ENCODE measurements around the gene NTNG2. TPM values are rescaled to one million over a fixed set of nuclear protein-coding genes. Genes with fewer than 3 reads are reported as not detected.

The NTNG2 gene
- total RNA-seq, 1 donor = 1.3 TPM

DNA sequence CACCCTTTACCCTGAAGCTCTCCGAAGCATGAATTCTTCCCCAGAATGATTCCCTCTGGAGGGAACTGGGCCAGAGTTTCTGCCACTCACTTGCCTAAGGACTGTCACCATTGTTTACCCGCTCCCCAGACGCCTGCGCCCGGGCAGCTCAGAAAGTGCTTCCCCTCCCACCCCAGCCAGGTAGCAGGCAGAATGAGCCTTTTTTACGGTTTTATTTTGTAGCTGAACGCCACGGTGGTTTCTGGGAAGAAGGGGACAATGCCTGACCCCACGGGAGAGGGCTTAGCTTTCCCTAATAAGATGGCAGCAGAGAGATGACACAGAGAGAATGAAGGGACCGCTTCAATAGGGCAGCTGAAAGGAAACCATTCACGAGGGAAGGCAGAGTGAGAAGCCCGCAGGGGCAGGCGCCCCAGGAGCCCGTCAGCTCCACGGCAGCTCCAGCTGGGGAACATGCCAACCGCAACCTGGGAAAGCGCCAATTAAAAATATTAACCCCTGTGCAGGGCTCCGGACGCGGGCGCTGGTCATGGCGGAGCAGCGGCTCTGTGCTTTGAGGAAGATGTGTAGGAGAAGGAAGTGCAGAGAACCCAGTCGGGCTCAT is 20.4 kb upstream of the NTNG2 start:
- Histone ChIP-seq H3K27me3 (ENCODE audit: insufficient read depth, low read length) (peaks cover 18% of the 10 kb centered on the region), H3K4me3 (ENCODE audit: low read length) (no peak overlapping the region)

DNA sequence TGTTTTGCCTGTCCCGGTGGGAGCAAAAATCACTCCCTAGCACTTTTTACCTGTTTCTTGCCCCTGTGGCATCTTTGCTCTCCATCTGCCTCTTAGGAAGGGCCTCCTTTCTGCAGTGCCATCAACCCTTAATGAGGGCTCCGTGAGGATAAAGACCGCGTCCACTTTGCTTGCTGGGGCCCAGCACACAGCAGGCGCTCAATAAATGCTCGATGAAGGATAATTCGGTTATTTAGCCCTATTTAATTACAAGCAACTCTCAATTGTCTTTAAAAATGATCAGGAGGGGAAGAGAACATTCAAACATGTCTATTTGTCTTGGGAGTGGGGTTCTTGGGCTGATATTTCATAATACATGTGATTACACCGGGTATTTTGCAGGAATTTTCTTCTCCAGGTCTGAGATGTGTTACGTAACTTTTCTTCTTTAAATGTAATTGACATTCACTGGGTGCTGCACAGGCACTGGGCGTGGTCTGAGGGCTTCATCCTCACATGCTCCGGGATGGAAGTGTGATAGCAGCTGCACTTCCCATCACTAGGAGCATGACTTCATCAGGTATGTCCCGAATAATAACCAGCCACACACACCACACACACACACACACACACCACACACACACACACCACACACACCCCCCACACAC is 19.8 kb upstream of the NTNG2 start:
- H3K27me3 ChIP-seq (ENCODE audit: insufficient read depth, low read length) = peaks cover 18% of the 10 kb centered on the region

More for the DNA sequence above, 20.4 kb upstream of the NTNG2 start:
- Histone ChIP-seq H3K9me3 (ENCODE audit: low read depth, low read length) (no peaks in the 10 kb centered on the region), H3K4me1 (ENCODE audit: insufficient read depth, low read length) (peaks cover 6% of the 10 kb centered on the region)

DNA sequence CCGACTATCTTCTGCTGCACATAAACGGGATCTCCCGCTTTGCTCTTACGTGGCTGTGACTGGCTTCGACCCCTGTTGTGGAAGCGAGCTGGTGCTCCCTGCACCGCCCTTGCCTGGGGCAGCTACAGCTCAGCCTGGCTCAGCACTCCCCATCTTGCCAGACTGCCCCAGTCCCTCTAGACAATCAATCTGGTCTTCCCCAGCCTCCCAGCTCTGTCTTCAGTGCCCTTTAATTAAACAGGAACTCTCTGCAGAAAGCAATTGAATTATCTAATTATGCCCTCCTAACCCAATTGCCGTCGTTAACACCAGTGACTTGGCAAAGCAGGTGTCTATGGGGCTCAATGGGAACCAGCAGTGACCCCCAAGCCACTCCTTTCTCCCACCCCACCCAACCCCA is 18.9 kb upstream of the NTNG2 start:
- H3K4me1 ChIP-seq (ENCODE audit: insufficient read depth, low read length) = peaks cover 6% of the 10 kb centered on the region
- H3K9me3 ChIP-seq (ENCODE audit: low read depth, low read length) = no peaks in the 10 kb centered on the region
- H3K27me3 ChIP-seq (ENCODE audit: insufficient read depth, low read length) = peaks cover 18% of the 10 kb centered on the region
- H3K4me3 ChIP-seq (ENCODE audit: low read length) = no peak overlapping the region

More for the DNA sequence above, 19.8 kb upstream of the NTNG2 start:
- H3K4me1 ChIP-seq (ENCODE audit: insufficient read depth, low read length) = peaks cover 6% of the 10 kb centered on the region
- no peak overlapping the region for H3K4me3 ChIP-seq (ENCODE audit: low read length)
- no peaks in the 10 kb centered on the region for H3K9me3 ChIP-seq (ENCODE audit: low read depth, low read length)

DNA sequence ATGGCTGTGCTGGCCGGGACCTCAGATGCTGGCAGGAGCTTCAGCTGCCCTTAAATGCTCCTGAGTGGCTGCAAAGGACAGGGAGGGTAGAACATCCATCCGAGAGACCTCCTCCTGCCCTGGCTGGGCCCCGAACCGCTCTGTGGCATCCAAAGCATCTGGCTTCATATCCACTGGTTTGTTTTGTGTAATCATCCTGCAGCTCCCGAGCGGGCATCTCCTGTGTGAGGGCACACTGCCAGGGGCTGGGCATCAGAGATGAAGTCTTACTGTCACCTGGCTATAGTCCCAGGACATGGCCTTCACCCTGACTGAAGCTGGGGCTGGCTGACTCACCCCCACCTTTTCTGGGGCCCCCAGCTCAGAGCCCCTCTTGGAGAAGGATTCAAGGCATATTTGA is 18.5 kb upstream of the NTNG2 start:
- Histone ChIP-seq H3K4me3 (ENCODE audit: low read length) (no peak overlapping the region), H3K9me3 (ENCODE audit: low read depth, low read length) (no peaks in the 10 kb centered on the region), H3K4me1 (ENCODE audit: insufficient read depth, low read length) (peaks cover 6% of the 10 kb centered on the region), H3K27me3 (ENCODE audit: insufficient read depth, low read length) (peaks cover 18% of the 10 kb centered on the region)

DNA sequence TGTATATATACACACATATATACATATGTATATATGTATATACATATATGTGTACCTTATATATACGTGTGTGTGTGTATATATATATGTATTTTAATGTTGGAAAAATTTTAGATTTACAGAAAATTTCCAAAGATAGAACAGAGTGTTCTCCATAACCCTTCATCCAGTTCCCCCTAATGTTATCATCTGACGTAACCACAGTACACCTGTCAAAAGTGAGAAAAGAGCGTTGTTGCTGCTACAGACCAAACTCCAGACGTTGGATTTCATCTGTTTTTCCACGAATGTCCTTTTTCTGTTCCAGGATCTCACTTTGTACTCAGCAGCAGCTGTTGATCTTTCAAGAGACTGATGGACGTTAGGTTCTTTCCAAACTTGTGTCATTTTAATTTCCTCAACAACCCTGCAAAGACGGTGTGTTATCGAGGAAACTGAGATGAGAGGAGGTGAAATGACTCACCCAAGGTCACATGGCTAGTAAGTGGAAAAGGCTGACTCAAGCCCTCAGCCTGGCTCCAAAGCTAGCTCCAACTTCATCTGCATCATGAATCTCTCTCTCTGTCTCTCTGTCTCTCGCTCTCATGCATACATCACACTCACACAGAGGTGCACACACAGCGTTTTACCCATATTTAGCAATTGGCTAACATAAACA is 17.0 kb upstream of the NTNG2 start:
- H3K4me3 ChIP-seq (ENCODE audit: low read length) = no peak overlapping the region
- H3K4me1 ChIP-seq (ENCODE audit: insufficient read depth, low read length) = peaks cover 6% of the 10 kb centered on the region
- H3K27me3 ChIP-seq (ENCODE audit: insufficient read depth, low read length) = peaks cover 17% of the 10 kb centered on the region
- no peaks in the 10 kb centered on the region for H3K9me3 ChIP-seq (ENCODE audit: low read depth, low read length)

DNA sequence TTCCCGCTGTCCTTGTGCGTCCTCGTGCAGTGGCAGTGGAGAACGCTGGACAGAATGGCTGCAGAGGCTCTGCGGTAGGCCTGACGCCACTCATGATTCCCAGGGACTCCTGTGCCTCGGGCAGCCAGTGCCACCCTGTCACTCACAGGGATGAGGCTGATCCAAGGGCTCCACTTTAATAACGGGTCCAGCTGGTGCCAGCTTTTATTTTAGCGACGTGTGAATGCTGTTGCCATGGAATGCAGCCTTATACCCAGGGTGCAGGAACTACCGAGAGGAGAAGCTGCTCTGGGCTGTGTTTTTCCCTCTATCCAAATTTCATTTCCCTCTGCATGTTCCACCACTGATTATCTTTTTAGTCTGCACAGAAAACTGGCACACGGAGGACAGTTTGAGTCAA is 15.8 kb upstream of the NTNG2 start:
- Histone ChIP-seq H3K27me3 (ENCODE audit: insufficient read depth, low read length) (peaks cover 9% of the 10 kb centered on the region), H3K4me1 (ENCODE audit: insufficient read depth, low read length) (peaks cover 6% of the 10 kb centered on the region), H3K4me3 (ENCODE audit: low read length) (no peak overlapping the region)

DNA sequence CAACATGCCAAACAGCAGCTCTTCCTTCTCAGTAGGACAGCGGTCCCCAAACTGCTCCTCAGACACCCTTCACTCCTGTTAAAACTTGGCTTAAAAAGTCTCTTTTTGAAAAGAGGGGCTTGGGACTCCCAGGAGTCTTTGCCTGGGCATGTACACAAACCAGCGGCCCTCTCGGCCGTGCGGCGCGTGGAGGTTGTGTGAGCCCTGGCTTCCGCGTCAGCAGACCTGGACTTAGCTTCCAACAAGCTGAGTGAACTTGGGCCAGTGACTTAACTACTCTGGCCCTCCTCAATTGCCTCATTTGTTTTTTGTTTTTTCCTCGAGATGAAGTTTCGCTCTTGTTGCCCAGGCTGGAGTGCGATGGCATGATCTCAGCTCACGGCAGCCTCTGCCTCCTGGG is 15.3 kb upstream of the NTNG2 start:
- no peak overlapping the region for H3K4me3 ChIP-seq (ENCODE audit: low read length)
- peaks cover 9% of the 10 kb centered on the region for H3K27me3 ChIP-seq (ENCODE audit: insufficient read depth, low read length)
- peaks cover 2% of the 10 kb centered on the region for H3K4me1 ChIP-seq (ENCODE audit: insufficient read depth, low read length)
- H3K9me3 ChIP-seq (ENCODE audit: low read depth, low read length) = no peaks in the 10 kb centered on the region

More for the DNA sequence above, 15.8 kb upstream of the NTNG2 start:
- H3K9me3 ChIP-seq (ENCODE audit: low read depth, low read length) = no peaks in the 10 kb centered on the region

DNA sequence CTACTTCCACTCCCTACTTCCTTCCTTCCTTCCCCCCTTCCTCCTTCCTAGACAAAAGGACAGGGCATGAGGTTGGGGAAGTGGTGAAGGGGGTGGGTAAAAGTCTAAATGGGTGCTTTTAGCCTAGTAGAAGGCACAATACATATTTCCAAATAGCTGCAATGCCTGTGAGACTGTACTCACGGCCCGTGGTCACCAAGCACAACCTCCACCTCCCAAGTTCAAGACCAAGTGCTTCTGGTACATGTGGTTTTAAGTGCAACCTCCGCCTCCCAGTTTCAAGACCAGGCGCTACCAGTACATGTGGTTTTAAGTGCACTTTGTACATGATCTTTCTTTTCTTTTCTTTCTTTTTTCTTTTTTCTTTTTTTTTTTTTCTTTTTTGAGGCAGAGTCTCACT is 14.5 kb upstream of the NTNG2 start:
- no peaks in the 10 kb centered on the region for H3K9me3 ChIP-seq (ENCODE audit: low read depth, low read length)
- H3K4me3 ChIP-seq (ENCODE audit: low read length) = no peak overlapping the region
- H3K27me3 ChIP-seq (ENCODE audit: insufficient read depth, low read length) = peaks cover 3% of the 10 kb centered on the region
- H3K4me1 ChIP-seq (ENCODE audit: insufficient read depth, low read length) = no peaks in the 10 kb centered on the region

DNA sequence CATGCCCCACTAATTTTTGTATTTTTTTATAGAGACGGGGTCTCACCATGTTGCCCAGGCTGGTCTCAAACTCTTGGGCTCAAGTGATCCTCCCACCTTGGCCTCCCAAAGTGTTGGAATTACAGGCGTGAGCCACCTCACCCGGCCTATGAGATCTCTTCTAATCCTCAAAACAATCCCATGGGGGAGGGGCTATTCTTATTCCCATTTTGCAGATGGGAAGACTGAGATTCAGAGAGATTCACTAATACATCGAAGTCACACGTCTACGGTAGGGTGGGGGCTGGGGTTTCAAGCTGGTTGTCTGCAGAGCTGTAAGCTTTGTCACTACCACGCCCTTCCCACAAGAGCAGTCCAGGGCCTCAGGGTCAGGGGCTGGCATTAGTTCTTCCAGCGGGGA is 14.0 kb upstream of the NTNG2 start:
- no peaks in the 10 kb centered on the region for H3K9me3 ChIP-seq (ENCODE audit: low read depth, low read length)

DNA sequence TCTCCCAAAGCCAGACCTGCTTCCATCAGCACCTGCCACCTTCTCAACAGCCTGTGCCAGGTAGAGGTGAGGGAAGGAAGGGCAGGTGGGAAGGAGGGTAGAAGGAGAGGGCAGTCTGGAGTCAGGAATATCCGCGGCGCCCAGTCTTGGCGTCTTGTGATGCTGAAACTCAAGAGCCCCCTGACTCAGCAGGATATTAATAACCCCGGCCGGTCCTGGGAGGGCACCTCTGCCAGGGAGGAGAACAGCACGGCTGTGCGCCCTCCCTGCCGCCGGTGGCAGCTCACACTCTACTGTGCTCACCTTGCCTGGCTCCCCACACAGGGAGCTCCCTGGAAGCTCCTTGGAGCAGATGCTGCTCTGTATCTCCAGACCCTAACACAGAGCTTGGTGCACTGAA is 11.6 kb upstream of the NTNG2 start:
- Histone ChIP-seq H3K4me3 (ENCODE audit: low read length) (no peak overlapping the region), H3K9me3 (ENCODE audit: low read depth, low read length) (no peaks in the 10 kb centered on the region), H3K4me1 (ENCODE audit: insufficient read depth, low read length) (no peaks in the 10 kb centered on the region), H3K27me3 (ENCODE audit: insufficient read depth, low read length) (no peaks in the 10 kb centered on the region)

More for the DNA sequence above, 14.0 kb upstream of the NTNG2 start:
- Histone ChIP-seq H3K4me1 (ENCODE audit: insufficient read depth, low read length) (no peaks in the 10 kb centered on the region), H3K27me3 (ENCODE audit: insufficient read depth, low read length) (peaks cover 3% of the 10 kb centered on the region), H3K4me3 (ENCODE audit: low read length) (no peak overlapping the region)

DNA sequence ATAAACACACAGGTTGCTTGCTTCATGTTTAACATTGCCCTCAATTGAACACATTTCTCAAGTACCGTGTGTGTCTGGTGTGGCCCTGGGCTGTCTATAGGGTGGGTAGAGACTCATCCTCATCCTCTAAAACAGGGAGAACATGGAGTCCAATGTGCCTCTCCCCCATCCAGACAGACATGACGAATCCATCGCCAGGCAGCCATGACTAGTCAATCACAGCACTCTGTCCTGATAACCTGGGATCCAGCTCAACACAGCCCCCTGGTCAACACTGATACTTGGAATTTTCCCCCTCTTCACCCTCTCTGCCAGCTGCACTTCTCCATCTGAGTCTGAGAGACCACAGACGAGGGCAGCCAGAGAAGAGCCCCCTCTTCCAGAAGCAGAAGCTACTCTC is 10.7 kb upstream of the NTNG2 start:
- no peak overlapping the region for H3K4me3 ChIP-seq (ENCODE audit: low read length)
- H3K9me3 ChIP-seq (ENCODE audit: low read depth, low read length) = no peaks in the 10 kb centered on the region
- H3K27me3 ChIP-seq (ENCODE audit: insufficient read depth, low read length) = no peaks in the 10 kb centered on the region
- no peaks in the 10 kb centered on the region for H3K4me1 ChIP-seq (ENCODE audit: insufficient read depth, low read length)

DNA sequence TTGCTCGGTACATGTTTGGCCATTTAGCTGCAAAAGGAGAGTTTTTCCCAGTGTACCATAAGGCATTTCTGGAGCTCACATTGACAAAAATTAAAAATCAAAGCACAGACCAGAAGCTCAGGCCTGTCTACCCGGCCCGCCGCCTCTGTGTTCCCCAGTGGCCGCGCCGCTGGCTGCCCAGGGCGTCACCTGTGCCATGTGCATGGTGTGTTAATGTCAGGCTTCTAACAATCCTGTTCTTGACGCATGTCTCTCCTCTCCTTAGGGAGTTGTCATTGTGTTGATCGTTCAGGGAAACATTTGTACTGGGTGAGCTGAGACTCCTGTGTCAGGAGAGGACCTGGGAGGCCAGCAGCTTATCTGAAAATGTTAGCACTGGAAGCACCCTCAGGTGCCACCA is 9.6 kb upstream of the NTNG2 start:
- Histone ChIP-seq H3K4me1 (ENCODE audit: insufficient read depth, low read length) (no peaks in the 10 kb centered on the region), H3K27me3 (ENCODE audit: insufficient read depth, low read length) (no peaks in the 10 kb centered on the region), H3K9me3 (ENCODE audit: low read depth, low read length) (no peaks in the 10 kb centered on the region), H3K4me3 (ENCODE audit: low read length) (no peak overlapping the region)

DNA sequence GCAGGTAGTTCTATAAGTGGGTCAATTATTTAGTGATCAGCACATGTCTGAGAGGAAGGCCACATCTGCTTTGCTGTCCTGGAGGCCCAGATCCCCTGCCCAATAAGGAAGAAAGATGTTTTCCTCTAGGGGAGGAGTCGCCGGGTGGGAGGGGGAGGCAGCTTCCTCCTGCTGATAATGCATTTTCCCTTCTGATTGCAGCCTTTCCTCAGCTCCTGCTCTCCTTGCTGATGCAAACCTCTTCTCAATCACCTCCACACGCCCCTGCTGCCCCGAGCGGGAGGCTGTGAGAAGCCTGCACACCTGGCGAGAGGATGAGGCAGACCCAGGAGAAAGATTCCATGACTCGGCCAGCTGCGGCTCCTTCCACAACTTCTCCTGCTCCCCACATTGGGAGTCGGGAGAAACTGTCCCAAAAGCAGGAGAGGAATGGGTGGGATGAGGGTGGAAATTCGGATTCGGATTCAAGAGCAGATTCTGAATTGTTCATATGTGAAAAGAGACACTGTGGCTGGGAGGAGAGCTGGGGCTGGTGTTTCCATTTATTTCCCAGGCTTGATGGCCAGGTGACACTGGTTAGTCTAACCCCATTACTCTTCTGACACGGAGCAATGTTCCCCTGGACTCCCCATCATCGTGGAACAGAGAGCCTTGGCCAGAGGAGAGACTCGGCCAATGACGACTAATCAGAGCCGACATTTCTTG is 6.8 kb upstream of the NTNG2 start:
- Histone ChIP-seq H3K27me3 (ENCODE audit: insufficient read depth, low read length) (peaks cover 3% of the 10 kb centered on the region), H3K9me3 (ENCODE audit: low read depth, low read length) (no peaks in the 10 kb centered on the region), H3K4me3 (ENCODE audit: low read length) (no peak overlapping the region), H3K4me1 (ENCODE audit: insufficient read depth, low read length) (no peaks in the 10 kb centered on the region)

DNA sequence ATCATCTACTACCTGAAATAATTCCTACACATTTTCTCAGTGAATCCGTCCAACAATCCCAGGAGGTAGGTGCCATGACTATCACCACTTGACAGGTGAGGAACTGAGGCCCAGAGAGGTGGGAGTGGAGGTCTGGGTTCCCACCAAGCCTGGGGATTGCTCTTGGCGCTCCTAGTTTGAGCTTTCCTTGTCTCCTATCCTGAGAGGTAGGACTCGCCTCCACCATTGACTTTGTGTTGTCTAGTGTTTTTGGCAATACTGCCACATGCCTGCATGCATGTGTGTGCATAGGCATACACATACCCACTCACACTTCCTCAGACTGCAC is 6.3 kb upstream of the NTNG2 start:
- Histone ChIP-seq H3K27me3 (ENCODE audit: insufficient read depth, low read length) (peaks cover 3% of the 10 kb centered on the region), H3K4me1 (ENCODE audit: insufficient read depth, low read length) (peaks cover 1% of the 10 kb centered on the region), H3K9me3 (ENCODE audit: low read depth, low read length) (no peaks in the 10 kb centered on the region), H3K4me3 (ENCODE audit: low read length) (no peak overlapping the region)

DNA sequence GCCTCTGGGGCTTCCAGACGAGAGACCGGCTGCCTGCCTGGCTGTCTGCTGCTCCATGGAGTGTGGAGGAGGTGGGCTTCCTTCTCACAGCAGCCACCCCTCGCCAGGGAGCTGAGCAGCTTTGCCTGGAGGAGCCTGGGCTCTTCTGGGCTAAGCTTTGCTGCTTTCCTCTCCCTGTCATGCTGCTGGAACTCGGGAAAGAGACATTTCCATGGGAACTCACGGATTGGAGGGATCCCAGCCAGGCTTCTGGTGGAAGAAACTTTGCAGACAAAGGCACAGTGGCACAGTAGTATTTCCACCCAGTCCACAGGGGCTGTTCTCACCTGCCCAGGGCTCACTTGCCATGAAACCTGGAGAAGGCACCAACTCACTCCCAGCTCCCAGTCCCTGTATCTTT is 5.6 kb upstream of the NTNG2 start:
- Histone ChIP-seq H3K27me3 (ENCODE audit: insufficient read depth, low read length) (peaks cover 3% of the 10 kb centered on the region), H3K4me1 (ENCODE audit: insufficient read depth, low read length) (peaks cover 9% of the 10 kb centered on the region), H3K4me3 (ENCODE audit: low read length) (no peak overlapping the region), H3K9me3 (ENCODE audit: low read depth, low read length) (no peaks in the 10 kb centered on the region)
